Measurements from ENCODE around the gene RAB14.

DNA sequence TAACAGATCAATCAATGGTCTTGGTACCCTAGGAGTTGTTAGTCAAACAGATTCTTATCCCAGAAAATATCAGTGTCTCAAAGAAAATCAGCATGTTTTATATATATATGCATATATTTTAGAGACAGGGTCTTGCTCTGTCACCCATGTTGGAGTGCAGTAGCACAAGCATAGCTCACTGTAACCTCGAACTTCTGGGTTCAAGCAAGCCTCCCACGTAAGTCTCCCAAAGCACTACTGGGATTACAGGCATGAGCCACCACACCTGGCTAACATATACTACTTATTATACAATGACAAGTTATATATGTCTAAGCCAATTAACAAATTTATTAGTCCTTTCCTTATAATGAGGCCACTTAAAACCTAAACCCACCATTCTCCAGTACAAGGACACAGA, 10.4 kb downstream of the RAB14 start:
- TF ChIP-seq, protein P1, sequence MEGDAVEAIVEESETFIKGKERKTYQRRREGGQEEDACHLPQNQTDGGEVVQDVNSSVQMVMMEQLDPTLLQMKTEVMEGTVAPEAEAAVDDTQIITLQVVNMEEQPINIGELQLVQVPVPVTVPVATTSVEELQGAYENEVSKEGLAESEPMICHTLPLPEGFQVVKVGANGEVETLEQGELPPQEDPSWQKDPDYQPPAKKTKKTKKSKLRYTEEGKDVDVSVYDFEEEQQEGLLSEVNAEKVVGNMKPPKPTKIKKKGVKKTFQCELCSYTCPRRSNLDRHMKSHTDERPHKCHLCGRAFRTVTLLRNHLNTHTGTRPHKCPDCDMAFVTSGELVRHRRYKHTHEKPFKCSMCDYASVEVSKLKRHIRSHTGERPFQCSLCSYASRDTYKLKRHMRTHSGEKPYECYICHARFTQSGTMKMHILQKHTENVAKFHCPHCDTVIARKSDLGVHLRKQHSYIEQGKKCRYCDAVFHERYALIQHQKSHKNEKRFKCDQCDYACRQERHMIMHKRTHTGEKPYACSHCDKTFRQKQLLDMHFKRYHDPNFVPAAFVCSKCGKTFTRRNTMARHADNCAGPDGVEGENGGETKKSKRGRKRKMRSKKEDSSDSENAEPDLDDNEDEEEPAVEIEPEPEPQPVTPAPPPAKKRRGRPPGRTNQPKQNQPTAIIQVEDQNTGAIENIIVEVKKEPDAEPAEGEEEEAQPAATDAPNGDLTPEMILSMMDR (conservative IDR thresholded peaks at IDR 0.05 in 1 of 2, IDR thresholded peaks at IDR 0.05 in 1 of 2; ENCODE audit: low read depth in 1 of 2, low read length in 2 of 2) = no peak
- no peak for TF ChIP-seq EZH2 (IDR thresholded peaks at IDR 0.05; ENCODE audit: low read length, missing control alignments)
